CD14-positive monocyte (primary cell): Measurements from ENCODE around the gene SLC30A10. TPM values are rescaled to one million over a fixed set of nuclear protein-coding genes. Genes with fewer than 3 reads are reported as not detected.

Experiments used
- DNase-seq, 3 donors: peaks; one replicate each; pipeline ENCODE4 v3.0.0-alpha.2; 2011 to 2022
- H2AFZ ChIP-seq: 2 replicates; pipeline ENCODE4 v1.6.0; 2012; ENCODE audit warnings: mild to moderate bottlenecking, low read depth, low read length, inconsistent platforms; ENCODE audit not compliant: insufficient read depth, poor library complexity, severe bottlenecking
- H3K27ac ChIP-seq, 2 donors: 1 replicate in 1 of 2; 2 replicates in 1 of 2; pipeline ENCODE4 v1.5.1; 2012 to 2013; ENCODE audit warnings: low read length in 2 of 2, control low read depth in 1 of 2, inconsistent platforms in 1 of 2, low read depth in 1 of 2, mild to moderate bottlenecking in 1 of 2
- H3K27me3 ChIP-seq, 2 donors: one replicate each; pipeline versions ENCODE4 v1.6.0 to v1.6.1; 2011 to 2013; ENCODE audit warnings: low read length in 2 of 2; ENCODE audit not compliant: control insufficient read depth in 2 of 2, insufficient read depth in 2 of 2
- H3K36me3 ChIP-seq, 2 donors: replicated peaks in 1 of 2; 1 replicate in 1 of 2; 2 replicates in 1 of 2; pipeline versions ENCODE4 v1.5.1 to v1.6.1; 2012 to 2013; ENCODE audit warnings: low read length in 2 of 2, control low read depth in 1 of 2, inconsistent platforms in 1 of 2, mild to moderate bottlenecking in 1 of 2; ENCODE audit not compliant: insufficient read depth in 2 of 2, control insufficient read depth in 1 of 2
- H3K4me1 ChIP-seq, 2 donors: 1 replicate in 1 of 2; 2 replicates in 1 of 2; pipeline versions ENCODE4 v1.5.1 to v1.6.1; 2012 to 2013; ENCODE audit warnings: low read length in 2 of 2, control low read depth in 1 of 2, inconsistent platforms in 1 of 2, mild to moderate bottlenecking in 1 of 2, moderate library complexity in 1 of 2; ENCODE audit not compliant: insufficient read depth in 2 of 2, control insufficient read depth in 1 of 2
- H3K4me2 ChIP-seq: replicated peaks from 2 replicates; pipeline ENCODE3; 2012; ENCODE audit warnings: low read length, moderate library complexity, mild to moderate bottlenecking; ENCODE audit not compliant: poor library complexity, severe bottlenecking; ENCODE audit errors: extremely low read depth
- H3K4me3 ChIP-seq, 3 experiments: fragments of 200-600 bp in 1 of 3; sonication (generic) in 1 of 3; replicated peaks in 1 of 3; 1 replicate in 2 of 3; 2 replicates in 1 of 3; pipeline ENCODE4 v1.5.1; 2011 to 2013; ENCODE audit warnings: low read length in 3 of 3, mild to moderate bottlenecking in 3 of 3, control low read depth in 2 of 3, low read depth in 2 of 3, inconsistent platforms in 1 of 3, moderate library complexity in 1 of 3
- H3K79me2 ChIP-seq: 2 replicates; pipeline ENCODE4 v1.6.0; 2012; ENCODE audit warnings: mild to moderate bottlenecking, control low read depth, inconsistent platforms, low read length, moderate library complexity; ENCODE audit not compliant: insufficient read depth
- H3K9ac ChIP-seq: 2 replicates; pipeline ENCODE4 v1.6.0; 2017; ENCODE audit warnings: low read length, mild to moderate bottlenecking; ENCODE audit not compliant: insufficient read depth, poor library complexity, severe bottlenecking
- H3K9me3 ChIP-seq, 2 donors: replicated peaks in 1 of 2; 1 replicate in 1 of 2; 2 replicates in 1 of 2; pipeline versions ENCODE4 v1.5.1 to v1.6.1; 2012 to 2013; ENCODE audit warnings: low read length in 2 of 2, control low read depth in 1 of 2; ENCODE audit not compliant: control insufficient read depth in 1 of 2, insufficient read depth in 1 of 2
- H4K20me1 ChIP-seq: 2 replicates; pipeline ENCODE4 v1.6.0; 2012; ENCODE audit warnings: mild to moderate bottlenecking, low read length, control low read depth, moderate library complexity; ENCODE audit not compliant: insufficient read depth
- H3K27ac Mint-ChIP-seq, 7 donors: one replicate each; pipeline ENCODE4 v1.8.0; 2020; ENCODE audit warnings: mild to moderate bottlenecking in 7 of 7, mixed read lengths in 7 of 7, moderate library complexity in 6 of 7, inconsistent platforms in 2 of 7
- H3K27me3 Mint-ChIP-seq, 3 donors: one replicate each; pipeline ENCODE4 v1.8.0; 2021 to 2022; ENCODE audit warnings: low read depth in 3 of 3, mild to moderate bottlenecking in 3 of 3, mixed read lengths in 3 of 3, moderate library complexity in 3 of 3, inconsistent platforms in 1 of 3
- H3K36me3 Mint-ChIP-seq, 2 donors: one replicate each; pipeline ENCODE4 v1.8.0; 2020; ENCODE audit warnings: mixed read lengths in 2 of 2, inconsistent platforms in 1 of 2, mild to moderate bottlenecking in 1 of 2
- H3K4me1 Mint-ChIP-seq: one replicate; pipeline ENCODE4 v1.8.0; 2020; ENCODE audit warnings: mild to moderate bottlenecking, mixed read lengths
- H3K4me3 Mint-ChIP-seq, 2 donors: one replicate each; pipeline ENCODE4 v1.8.0; 2020; ENCODE audit warnings: mild to moderate bottlenecking in 2 of 2, mixed read lengths in 2 of 2, moderate library complexity in 1 of 2
- H3K9me3 Mint-ChIP-seq, 7 donors: one replicate each; pipeline ENCODE4 v1.8.0; 2020 to 2022; ENCODE audit warnings: mixed read lengths in 7 of 7, mild to moderate bottlenecking in 6 of 7, moderate library complexity in 6 of 7, inconsistent platforms in 2 of 7
- CTCF ChIP-seq: fragments of 200-600 bp; IDR thresholded peaks from one replicate; pipeline ENCODE4 v1.8.0; 2022; ENCODE audit warnings: antibody characterized with exemption, mild to moderate bottlenecking
- WGBS: methylation state at CpG from one replicate; pipeline ENCODE4 v1.1.5; 2013; ENCODE audit warnings: missing lambda C conversion rate; ENCODE audit not compliant: insufficient coverage; 5-methylcytosine and 5-hydroxymethylcytosine counted together
- intact Hi-C, 2 donors: fragments of 100-400 bp; cut with micrococcal nuclease; formaldehyde crosslinking; loops; one replicate each; pipeline versions ENCODE4 v1.15.0 to v1.15.1; 2023
- polyA plus RNA-seq, 3 donors: library from polyadenylated mRNA; depleted of rRNA in 1 of 3; unstranded in 2 of 3; stranded (reverse) in 1 of 3; fragments of 300-500 nt in 2 of 3; fragments of >200 nt in 1 of 3; fragmentation: Illumina TruSeq in 2 of 3; gene quantifications; 1 replicate in 2 of 3; 2 replicates in 1 of 3; pipeline ENCODE4 v1.2.3, GENCODE V29; 2012 to 2021

SLC30A10 gene
- polyA plus RNA-seq, 3 donors: not detected

- H3K36me3 ChIP-seq: no peaks in the 10 kb centered on the region
- no peaks in the 10 kb centered on the region for H3K79me2 ChIP-seq
- Mint-ChIP-seq H3K4me3 (no peak overlapping the region), H3K27me3 (peaks cover 0 to 2% (median 1%) of the 10 kb centered on the region in 3 donors), H3K9me3 (peaks cover 0 to 6% (median 0%) of the 10 kb centered on the region in 7 donors), H3K36me3 (no peaks in the 10 kb centered on the region), H3K27ac (no peak overlapping the region), H3K4me1 (peaks cover 18% of the 10 kb centered on the region)
- no peak for TF ChIP-seq CTCF
- H3K27me3 ChIP-seq: no peaks in the 10 kb centered on the region
- peaks cover 15 to 16% of the 10 kb centered on the region in 2 donors for H3K4me1 ChIP-seq
- intact Hi-C loops: no loop called here
- no peak overlapping the region for H3K4me2 ChIP-seq
- no peak overlapping the region for H2AFZ ChIP-seq
- 100% methylated on average over 2 of the region's 5 CpGs for WGBS
- no peak overlapping the region for H3K4me3 ChIP-seq
- no peaks in the 10 kb centered on the region for H3K9me3 ChIP-seq
- H4K20me1 ChIP-seq: no peaks in the 10 kb centered on the region
- H3K27ac ChIP-seq: no peak overlapping the region
- no peak for DNase-seq
- no peak overlapping the region for H3K9ac ChIP-seq
Observed at GRCh38 chr1:219903353-219903871, 24.9 kb downstream of the SLC30A10 start.

GRCh38 chr1:219902951-219903350, 25.4 kb downstream of the SLC30A10 start:
- Histone ChIP-seq H3K4me3 (no peak overlapping the region), H3K79me2 (no peaks in the 10 kb centered on the region), H3K4me1 (peaks cover 10 to 11% of the 10 kb centered on the region in 2 donors), H3K9ac (no peak overlapping the region), H3K27ac (no peak overlapping the region), H3K9me3 (no peaks in the 10 kb centered on the region), H2AFZ (no peak overlapping the region), H3K27me3 (no peaks in the 10 kb centered on the region), H3K36me3 (no peaks in the 10 kb centered on the region), H3K4me2 (no peak overlapping the region), H4K20me1 (no peaks in the 10 kb centered on the region)
- no peak for TF ChIP-seq CTCF
- Mint-ChIP-seq H3K9me3 (peaks cover 0 to 5% (median 0%) of the 10 kb centered on the region in 7 donors), H3K27me3 (peaks cover 0 to 2% (median 1%) of the 10 kb centered on the region in 3 donors), H3K4me1 (peaks cover 13% of the 10 kb centered on the region), H3K4me3 (no peak overlapping the region), H3K27ac (no peak overlapping the region), H3K36me3 (no peaks in the 10 kb centered on the region)
- 27% methylated on average over 1 of the region's 4 CpGs for WGBS
- no peak for DNase-seq
- intact Hi-C loops: no loop called here
